H1 (cell line): ENCODE data around the gene RHCG. TPM values are rescaled to one million over a fixed set of nuclear protein-coding genes. Genes with fewer than 3 reads are reported as not detected.

Experiments used
- CTCF ChIA-PET: fragments of 300-600 bp; sonication (Branson Sonifier 250); formaldehyde crosslinking; loops from one replicate; lab custom pipeline; 2021; ENCODE audit not compliant: partially characterized antibody; lab: Charles Lee
- POLR2A ChIA-PET: fragments of 300-600 bp; sonication (Branson Sonifier 250); formaldehyde crosslinking; loops from one replicate; lab custom pipeline; 2021; ENCODE audit warnings: inconsistent platforms; ENCODE audit not compliant: partially characterized antibody; lab: Charles Lee
- DNase-seq, 2 experiments: peaks; one replicate each; pipeline versions ENCODE4 v3.0.0 to v3.0.0-alpha.2; 2010 to 2022; ENCODE audit warnings: low spot score in 2 of 2, low read depth in 1 of 2, mixed read lengths in 1 of 2
- FAIRE-seq: peaks from 2 replicates; lab custom pipeline; 2011; peaks lifted over from hg19 to GRCh38; lab: Jason Lieb, UNC
- H2AFZ ChIP-seq: 2 replicates; pipeline ENCODE4 v1.8.1; 2012; ENCODE audit warnings: low read length, inconsistent platforms
- H2AK5ac ChIP-seq: 2 replicates; pipeline ENCODE4 v1.6.1; 2013; ENCODE audit warnings: low read depth, low read length
- H2BK120ac ChIP-seq: replicated peaks from 2 replicates; pipeline ENCODE3; 2013; ENCODE audit warnings: low read depth, low read length, inconsistent platforms
- H2BK12ac ChIP-seq: 2 replicates; pipeline ENCODE4 v1.6.1; 2013; ENCODE audit warnings: low read depth, low read length
- H2BK15ac ChIP-seq: 2 replicates; pipeline ENCODE4 v1.6.1; 2013; ENCODE audit warnings: low read length
- H2BK20ac ChIP-seq: 2 replicates; pipeline ENCODE4 v1.6.1; 2013; ENCODE audit warnings: low read length
- H2BK5ac ChIP-seq: 2 replicates; pipeline ENCODE4 v1.6.1; 2013; ENCODE audit warnings: low read depth, low read length
- H3K14ac ChIP-seq: 2 replicates; pipeline ENCODE4 v1.6.1; 2013; ENCODE audit warnings: inconsistent platforms; ENCODE audit not compliant: insufficient read length
- H3K18ac ChIP-seq: 2 replicates; pipeline ENCODE4 v1.6.1; 2013; ENCODE audit warnings: low read length; ENCODE audit errors: extremely low read depth
- H3K23ac ChIP-seq: 2 replicates; pipeline ENCODE4 v1.6.1; 2013; ENCODE audit warnings: inconsistent platforms; ENCODE audit not compliant: insufficient read length
- H3K23me2 ChIP-seq: 2 replicates; pipeline ENCODE4 v1.6.1; 2013; ENCODE audit warnings: low read depth, low read length
- H3K27ac ChIP-seq: 2 replicates; pipeline ENCODE4 v1.6.1; 2011; ENCODE audit warnings: low read depth, low read length, inconsistent platforms
- H3K27me3 ChIP-seq, 4 experiments: replicated peaks in 1 of 4; 1 replicate in 1 of 4; 2 replicates in 3 of 4; pipeline versions ENCODE4 v1.6.1 to v1.8.1; 2011 to 2013; ENCODE audit warnings: low read length in 3 of 4, mild to moderate bottlenecking in 3 of 4, inconsistent platforms in 2 of 4, mixed read lengths in 2 of 4, moderate library complexity in 1 of 4; ENCODE audit not compliant: control insufficient read depth in 3 of 4, insufficient read depth in 3 of 4; ENCODE audit errors: extremely low read depth in 1 of 4
- H3K36me3 ChIP-seq, 4 experiments: 2 replicates each; pipeline versions ENCODE4 v1.6.1 to v1.8.1; 2011 to 2013; ENCODE audit warnings: mild to moderate bottlenecking in 4 of 4, low read length in 3 of 4, moderate library complexity in 2 of 4, control low read depth in 1 of 4, inconsistent platforms in 1 of 4; ENCODE audit not compliant: insufficient read depth in 4 of 4, control insufficient read depth in 2 of 4
- H3K4ac ChIP-seq: replicated peaks from 2 replicates; pipeline ENCODE3; 2013; ENCODE audit warnings: low read length, low read depth, mixed read lengths, inconsistent platforms; ENCODE audit not compliant: insufficient read length
- H3K4me1 ChIP-seq, 4 experiments: replicated peaks in 1 of 4; 1 replicate in 1 of 4; 2 replicates in 3 of 4; pipeline versions ENCODE4 v1.6.1 to v1.8.1; 2011 to 2013; ENCODE audit warnings: low read length in 3 of 4, inconsistent platforms in 2 of 4, mixed read lengths in 1 of 4; ENCODE audit not compliant: insufficient read depth in 4 of 4, control insufficient read depth in 3 of 4
- H3K4me2 ChIP-seq, 2 experiments: 2 replicates each; pipeline versions ENCODE4 v1.6.1 to v1.8.1; 2011 to 2013; ENCODE audit warnings: low read depth in 2 of 2, low read length in 2 of 2, control low read depth in 1 of 2, inconsistent platforms in 1 of 2, mild to moderate bottlenecking in 1 of 2; ENCODE audit not compliant: insufficient read depth in 1 of 2
- H3K4me3 ChIP-seq, 4 experiments: fragments of 200-600, 300-600 bp in 1 of 4; sonication (generic), shearing (Covaris generic), sonication (Bioruptor Twin) in 1 of 4; 2 replicates each; pipeline versions ENCODE4 v1.5.1 to v1.8.1; 2011 to 2016; ENCODE audit warnings: low read length in 4 of 4, low read depth in 3 of 4, control low read depth in 2 of 4, inconsistent platforms in 2 of 4, mild to moderate bottlenecking in 2 of 4, mixed read lengths in 1 of 4, moderate library complexity in 1 of 4; ENCODE audit not compliant: insufficient read depth in 2 of 4; ENCODE audit errors: extremely low read depth in 1 of 4
- H3K56ac ChIP-seq: replicated peaks from 2 replicates; pipeline ENCODE3; 2013; ENCODE audit warnings: low read depth, mild to moderate bottlenecking, mixed read lengths, low read length, inconsistent platforms; ENCODE audit not compliant: insufficient read length
- H3K79me1 ChIP-seq: 2 replicates; pipeline ENCODE4 v1.6.1; 2013; ENCODE audit warnings: low read depth, low read length, control low read depth
- H3K79me2 ChIP-seq, 2 experiments: 2 replicates each; pipeline versions ENCODE4 v1.6.1 to v1.8.1; 2012 to 2013; ENCODE audit warnings: low read length in 2 of 2, mild to moderate bottlenecking in 2 of 2, inconsistent platforms in 1 of 2; ENCODE audit not compliant: insufficient read depth in 2 of 2, control insufficient read depth in 1 of 2
- H3K9ac ChIP-seq, 4 experiments: replicated peaks in 1 of 4; 1 replicate in 1 of 4; 2 replicates in 3 of 4; pipeline versions ENCODE4 v1.6.1 to v1.8.1; 2011 to 2013; ENCODE audit warnings: low read depth in 3 of 4, low read length in 3 of 4, control low read depth in 2 of 4, mild to moderate bottlenecking in 2 of 4, moderate library complexity in 2 of 4, inconsistent platforms in 1 of 4; ENCODE audit errors: extremely low read depth in 1 of 4
- H3K9me3 ChIP-seq, 2 experiments: 2 replicates each; pipeline versions ENCODE4 v1.6.1 to v1.8.1; 2012 to 2013; ENCODE audit warnings: mild to moderate bottlenecking in 2 of 2, moderate library complexity in 2 of 2, control low read depth in 1 of 2, inconsistent platforms in 1 of 2, low read depth in 1 of 2, low read length in 1 of 2, mixed read lengths in 1 of 2; ENCODE audit not compliant: insufficient read depth in 2 of 2
- H4K20me1 ChIP-seq, 2 experiments: replicated peaks in 1 of 2; 2 replicates each; pipeline versions ENCODE3 to v1.8.1; 2011 to 2013; ENCODE audit warnings: inconsistent platforms in 2 of 2, low read length in 2 of 2, mild to moderate bottlenecking in 1 of 2; ENCODE audit not compliant: insufficient read depth in 2 of 2, control insufficient read depth in 1 of 2
- H4K5ac ChIP-seq: 2 replicates; pipeline ENCODE4 v1.6.1; 2013; ENCODE audit warnings: low read length, low read depth, mixed read lengths, inconsistent platforms; ENCODE audit not compliant: insufficient read length
- H4K8ac ChIP-seq: 2 replicates; pipeline ENCODE4 v1.8.0; 2013; ENCODE audit warnings: mild to moderate bottlenecking, moderate library complexity, low read length, inconsistent platforms; ENCODE audit not compliant: insufficient read depth; ENCODE audit errors: extremely low read depth
- H4K91ac ChIP-seq: replicated peaks from 2 replicates; pipeline ENCODE3; 2013; ENCODE audit warnings: low read length, mixed read lengths, inconsistent platforms; ENCODE audit not compliant: insufficient read length
- ASH2L ChIP-seq: fragments of 200-600, 300-600 bp; sonication (generic); IDR thresholded peaks from one replicate; pipeline ENCODE4 v1.7.1; 2017; ENCODE audit warnings: low read length
- BACH1 ChIP-seq: IDR thresholded peaks from 2 replicates; pipeline ENCODE4 v1.6.1; 2012; ENCODE audit warnings: low read length, improper control_type of control experiment
- BCL11A ChIP-seq, 2 experiments: IDR thresholded peaks; one replicate each; pipeline ENCODE4 v1.6.1; 2011; ENCODE audit warnings: low read depth in 2 of 2, low read length in 2 of 2, mild to moderate bottlenecking in 2 of 2
- EZH2 ChIP-seq: fragments of 200-600 bp; sonication (generic); IDR thresholded peaks from 2 replicates; pipeline ENCODE4 v1.7.1; 2012; ENCODE audit warnings: low read depth, mild to moderate bottlenecking, moderate library complexity, low read length, inconsistent platforms; ENCODE audit not compliant: severe bottlenecking
- KDM1A ChIP-seq: fragments of 200-600, 300-600 bp; sonication (generic); IDR thresholded peaks from 2 replicates; pipeline ENCODE4 v1.7.1; 2016; ENCODE audit warnings: mild to moderate bottlenecking, low read length, borderline replicate concordance
- RAD21 ChIP-seq, 2 experiments: IDR thresholded peaks in 1 of 2; conservative IDR thresholded peaks in 1 of 2; 2 replicates each; pipeline ENCODE4 v1.6.1; 2011; ENCODE audit warnings: low read depth in 2 of 2, low read length in 2 of 2, improper control_type of control experiment in 1 of 2, inconsistent platforms in 1 of 2, mild to moderate bottlenecking in 1 of 2, moderate library complexity in 1 of 2
- RXRA ChIP-seq: IDR thresholded peaks from 2 replicates; pipeline ENCODE4 v1.6.1; 2011; ENCODE audit warnings: low read depth, mild to moderate bottlenecking, low read length, moderate library complexity; ENCODE audit not compliant: insufficient read depth
- SIRT6 ChIP-seq: IDR thresholded peaks from one replicate; pipeline ENCODE4 v1.7.1; 2012; ENCODE audit warnings: low read length, inconsistent platforms
- TCF12 ChIP-seq: IDR thresholded peaks from 2 replicates; pipeline ENCODE4 v1.6.1; 2011; ENCODE audit warnings: low read depth, mild to moderate bottlenecking, low read length
- YY1 ChIP-seq: IDR thresholded peaks from 2 replicates; pipeline ENCODE4 v1.6.1; 2011; ENCODE audit warnings: low read depth, mild to moderate bottlenecking, low read length
- WGBS, 2 experiments: shearing (Covaris generic) in 1 of 2; methylation state at CpG; one replicate each; pipeline versions ENCODE4 v1.1.6 to v1.1.7; 2013 to 2015; ENCODE audit warnings: low lambda C conversion rate in 2 of 2, mixed read lengths in 2 of 2, inconsistent platforms in 1 of 2, low coverage in 1 of 2, missing lambda C conversion rate in 1 of 2; ENCODE audit not compliant: insufficient replicate concordance in 2 of 2, insufficient coverage in 1 of 2, insufficient read length in 1 of 2; ENCODE audit errors: extremely low coverage in 1 of 2, missing lambda C conversion rate in 1 of 2; 5-methylcytosine and 5-hydroxymethylcytosine counted together
- polyA plus RNA-seq, 7 experiments: library from polyadenylated mRNA; depleted of rRNA in 3 of 7; stranded (reverse) in 5 of 7; unstranded in 2 of 7; fragments of >200 nt in 5 of 7; fragments of 200-250 nt in 2 of 7; gene quantifications; 1 replicate in 5 of 7; 2 replicates in 1 of 7; 4 replicates in 1 of 7; pipeline versions ENCODE4 v1.2.1 to v1.2.3, GENCODE V29; 2011 to 2013; ENCODE audit warnings: missing spikeins in 2 of 7, mixed read lengths in 2 of 7
- total RNA-seq: library from RNA; stranded (reverse); fragmentation: NEBNext Ultra II Directional; extraction: Animal tissue kit (Norgen Biotek cat#: 25700); gene quantifications from 2 replicates; pipeline ENCODE4 v1.2.1, GENCODE V29; 2021
- TF ChIP-seq, protein P1 (sequence below), 3 experiments: IDR thresholded peaks; 1 replicate in 2 of 3; 2 replicates in 1 of 3; pipeline versions ENCODE4 v1.5.1 to v1.6.1; 2011; ENCODE audit warnings: low read length in 3 of 3, mild to moderate bottlenecking in 3 of 3, inconsistent platforms in 2 of 3, low read depth in 1 of 3, moderate library complexity in 1 of 3; ENCODE audit not compliant: insufficient read depth in 1 of 3; ENCODE audit errors: control extremely low read depth in 1 of 3

Gene RHCG
- total and polyA plus RNA-seq, 2 of the 8 experiments (the other 6 are each of a cell fraction or from before 2014, with no cell fraction given), result 0.68 TPM; not detected in 1

DNA sequence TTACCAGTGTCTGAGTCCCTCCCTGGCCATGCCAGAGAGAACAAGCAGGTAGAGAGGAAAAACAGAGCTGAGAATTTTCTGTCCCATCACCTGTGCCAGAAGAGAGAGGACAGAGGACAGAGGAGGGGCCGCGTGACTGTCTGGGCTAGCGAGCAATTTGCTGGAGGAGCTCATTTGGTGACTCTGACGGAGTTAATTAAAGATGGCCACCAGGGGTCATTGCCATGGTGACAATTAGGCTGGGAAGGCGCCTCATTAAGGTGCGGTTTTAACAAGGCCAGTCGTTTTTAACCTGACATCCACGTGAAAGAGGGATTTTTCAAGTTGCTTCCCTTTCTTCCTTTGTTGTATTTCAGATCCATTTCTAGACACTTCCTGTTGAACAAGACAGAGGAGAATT, 72.4 kb downstream of the RHCG start:
- no peak overlapping the region for H3K4ac ChIP-seq
- no peak overlapping the region for H3K9ac ChIP-seq
- FAIRE-seq (no peak), DNase-seq (no peak)
- no peaks in the 10 kb centered on the region for H3K79me2 ChIP-seq
- H2AK5ac ChIP-seq, result no peak overlapping the region
- POLR2A ChIA-PET, result no interaction called here
- peaks cover 2 to 34% (median 20%) of the 10 kb centered on the region in 4 experiments for H3K27me3 ChIP-seq
- no peaks in the 10 kb centered on the region for H3K23me2 ChIP-seq
- H3K79me1 ChIP-seq, result no peaks in the 10 kb centered on the region
- H2BK20ac ChIP-seq, result no peak overlapping the region
- H3K23ac ChIP-seq, result no peak overlapping the region
- no peak overlapping the region for H3K56ac ChIP-seq
- H2BK15ac ChIP-seq, result no peak overlapping the region
- H4K8ac ChIP-seq, result no peak overlapping the region
- H3K4me2 ChIP-seq, result no peak overlapping the region; a peak in 1 of 4 replicates
- no peak overlapping the region for H4K5ac ChIP-seq
- no peak overlapping the region for H3K4me3 ChIP-seq
- CTCF ChIA-PET, result interaction anchor here (0.6 to 17.4 kb wide), 20 partner anchors 9 to 346 kb away, joined by 3 to 412 read pairs (median 5); no protein-coding TSS in a partner anchor
- H2BK5ac ChIP-seq, result no peak overlapping the region
- H3K14ac ChIP-seq, result no peak overlapping the region
- no peaks in the 10 kb centered on the region for H3K9me3 ChIP-seq
- H2BK120ac ChIP-seq, result no peak overlapping the region
- H3K4me1 ChIP-seq, result peaks cover 0 to 3% (median 3%) of the 10 kb centered on the region in 4 experiments; a peak in 3 of 7 replicates
- no peaks in the 10 kb centered on the region for H3K36me3 ChIP-seq
- peaks cover 0 to 8% of the 10 kb centered on the region in 2 experiments for H4K20me1 ChIP-seq
- 33% methylated on average over 8 of the region's 8 CpGs; no CpG with 5 or more reads in 1 of the 2 experiments for WGBS, 2 experiments
- H2BK12ac ChIP-seq, result no peak overlapping the region
- H2AFZ ChIP-seq, result no peak overlapping the region; the same call in 1 of the 2 replicates
- no peak overlapping the region for H3K18ac ChIP-seq
- no peak overlapping the region for H4K91ac ChIP-seq
- H3K27ac ChIP-seq, result no peak overlapping the region
- TF ChIP-seq TCF12 (no peak), SIRT6 (no peak), KDM1A (no peak), BACH1 (no peak), RXRA (no peak), ASH2L (no peak), YY1 (peak; percentile 79; the same call in 1 of the 2 replicates), BCL11A (IDR thresholded peaks at IDR 0.05; ENCODE audit: low read depth in 2 of 2, low read length in 2 of 2) (no peak), RAD21 (IDR thresholded peaks at IDR 0.05 in 1 of 2, conservative IDR thresholded peaks at IDR 0.05 in 1 of 2; ENCODE audit: low read depth in 2 of 2, low read length in 2 of 2) (peak in 1 of 2 experiments; percentile 6; a peak in 1 of 4 replicates), EZH2 (no peak)
- TF ChIP-seq, protein P1, sequence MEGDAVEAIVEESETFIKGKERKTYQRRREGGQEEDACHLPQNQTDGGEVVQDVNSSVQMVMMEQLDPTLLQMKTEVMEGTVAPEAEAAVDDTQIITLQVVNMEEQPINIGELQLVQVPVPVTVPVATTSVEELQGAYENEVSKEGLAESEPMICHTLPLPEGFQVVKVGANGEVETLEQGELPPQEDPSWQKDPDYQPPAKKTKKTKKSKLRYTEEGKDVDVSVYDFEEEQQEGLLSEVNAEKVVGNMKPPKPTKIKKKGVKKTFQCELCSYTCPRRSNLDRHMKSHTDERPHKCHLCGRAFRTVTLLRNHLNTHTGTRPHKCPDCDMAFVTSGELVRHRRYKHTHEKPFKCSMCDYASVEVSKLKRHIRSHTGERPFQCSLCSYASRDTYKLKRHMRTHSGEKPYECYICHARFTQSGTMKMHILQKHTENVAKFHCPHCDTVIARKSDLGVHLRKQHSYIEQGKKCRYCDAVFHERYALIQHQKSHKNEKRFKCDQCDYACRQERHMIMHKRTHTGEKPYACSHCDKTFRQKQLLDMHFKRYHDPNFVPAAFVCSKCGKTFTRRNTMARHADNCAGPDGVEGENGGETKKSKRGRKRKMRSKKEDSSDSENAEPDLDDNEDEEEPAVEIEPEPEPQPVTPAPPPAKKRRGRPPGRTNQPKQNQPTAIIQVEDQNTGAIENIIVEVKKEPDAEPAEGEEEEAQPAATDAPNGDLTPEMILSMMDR (IDR thresholded peaks at IDR 0.05; ENCODE audit: control extremely low read depth in 1 of 3, insufficient read depth in 1 of 3, low read depth in 1 of 3, low read length in 3 of 3), result peak in 2 of 3 experiments; percentile 8 to 22; a peak in 2 of 4 replicates
